Measurements from ENCODE around the gene RBM33.
A peak's percentile ranks its signal among the peaks of the same experiment; 100 is the strongest.

The RBM33 gene

GRCh38 chr7:155807789-155808548, 163.5 kb downstream of the RBM33 start:
- H3K4me1 Mint-ChIP-seq = peaks cover 40% of the 10 kb centered on the region
- H3K27ac Mint-ChIP-seq = peak overlapping the region; percentile 56 to 92 (median 72)
- no peak for TF ChIP-seq CTCF (IDR thresholded peaks at IDR 0.05; ENCODE audit: unreplicated experiment in 3 of 3)
- H3K4me3 Mint-ChIP-seq = peak overlapping the region; percentile 63 to 79 (median 75)
- no peaks in the 10 kb centered on the region for H3K9me3 Mint-ChIP-seq
- H3K27me3 Mint-ChIP-seq (ENCODE audit: low read depth) = peaks cover 95% of the 10 kb centered on the region
- no peaks in the 10 kb centered on the region for H3K36me3 Mint-ChIP-seq (ENCODE audit: low read depth)

- TF ChIP-seq CTCF (IDR thresholded peaks at IDR 0.05; ENCODE audit: unreplicated experiment in 3 of 3) = no peak
- peak overlapping the region; percentile 76 to 85 (median 80) for H3K4me3 Mint-ChIP-seq
- peaks cover 36% of the 10 kb centered on the region for H3K4me1 Mint-ChIP-seq
- no peaks in the 10 kb centered on the region for H3K9me3 Mint-ChIP-seq
- H3K27ac Mint-ChIP-seq = peak overlapping the region; percentile 71 to 93 (median 92)
- H3K36me3 Mint-ChIP-seq (ENCODE audit: low read depth) = no peaks in the 10 kb centered on the region
- H3K27me3 Mint-ChIP-seq (ENCODE audit: low read depth) = peaks cover 97% of the 10 kb centered on the region
Observed at GRCh38 chr7:155808549-155809331, 164.3 kb downstream of the RBM33 start.

GRCh38 chr7:155809332-155809946, 165.0 kb downstream of the RBM33 start:
- Mint-ChIP-seq H3K4me1 (peaks cover 35% of the 10 kb centered on the region), H3K4me3 (peak overlapping the region; percentile 80 to 85 (median 80)), H3K36me3 (ENCODE audit: low read depth) (no peaks in the 10 kb centered on the region), H3K27me3 (ENCODE audit: low read depth) (peaks cover 97% of the 10 kb centered on the region), H3K27ac (peak overlapping the region; percentile 71 to 93 (median 92)), H3K9me3 (no peaks in the 10 kb centered on the region)
- TF ChIP-seq CTCF (IDR thresholded peaks at IDR 0.05; ENCODE audit: unreplicated experiment in 3 of 3) = no peak

- H3K9me3 Mint-ChIP-seq = no peaks in the 10 kb centered on the region
- no peak overlapping the region for H3K27ac Mint-ChIP-seq
- H3K4me1 Mint-ChIP-seq = peaks cover 34% of the 10 kb centered on the region
- TF ChIP-seq CTCF (IDR thresholded peaks at IDR 0.05; ENCODE audit: unreplicated experiment in 3 of 3) = no peak
- no peaks in the 10 kb centered on the region for H3K36me3 Mint-ChIP-seq (ENCODE audit: low read depth)
- H3K4me3 Mint-ChIP-seq = peak overlapping the region; percentile 74 to 88 (median 87)
- peaks cover 97% of the 10 kb centered on the region for H3K27me3 Mint-ChIP-seq (ENCODE audit: low read depth)
Observed at GRCh38 chr7:155809947-155810769, 165.7 kb downstream of the RBM33 start.

GRCh38 chr7:155810770-155811559, 166.5 kb downstream of the RBM33 start:
- H3K27me3 Mint-ChIP-seq (ENCODE audit: low read depth) = peaks cover 95% of the 10 kb centered on the region
- H3K4me1 Mint-ChIP-seq = peaks cover 30% of the 10 kb centered on the region
- no peak overlapping the region for H3K27ac Mint-ChIP-seq
- no peaks in the 10 kb centered on the region for H3K9me3 Mint-ChIP-seq
- H3K4me3 Mint-ChIP-seq = peak overlapping the region; percentile 74 to 88 (median 87)
- TF ChIP-seq CTCF (IDR thresholded peaks at IDR 0.05; ENCODE audit: unreplicated experiment in 3 of 3) = no peak
- H3K36me3 Mint-ChIP-seq (ENCODE audit: low read depth) = no peaks in the 10 kb centered on the region
